GM18951 (cell line): Measurements from ENCODE around the gene FRRS1.
"Not testable (repeated sequence)": the region's sequence is repeated elsewhere in the genome, so short reads cannot be mapped to it uniquely, and the experiment has no call there.

ENCODE experiments used
- POLR2A ChIP-seq: IDR thresholded peaks from 4 replicates; pipeline ENCODE4 v1.6.1; 2011; ENCODE audit warnings: mild to moderate bottlenecking; ENCODE audit not compliant: insufficient read length, insufficient read depth; ENCODE audit errors: extremely low read depth
- in situ Hi-C: fragments of 300-500 bp; cut with MboI; formaldehyde crosslinking; loops from one replicate; pipeline ENCODE4 v1.12.0; 2022; ENCODE audit warnings: low sequenced_read_pairs, mixed read lengths, inconsistent platforms; ENCODE audit not compliant: unreplicated experiment

FRRS1 gene

DNA sequence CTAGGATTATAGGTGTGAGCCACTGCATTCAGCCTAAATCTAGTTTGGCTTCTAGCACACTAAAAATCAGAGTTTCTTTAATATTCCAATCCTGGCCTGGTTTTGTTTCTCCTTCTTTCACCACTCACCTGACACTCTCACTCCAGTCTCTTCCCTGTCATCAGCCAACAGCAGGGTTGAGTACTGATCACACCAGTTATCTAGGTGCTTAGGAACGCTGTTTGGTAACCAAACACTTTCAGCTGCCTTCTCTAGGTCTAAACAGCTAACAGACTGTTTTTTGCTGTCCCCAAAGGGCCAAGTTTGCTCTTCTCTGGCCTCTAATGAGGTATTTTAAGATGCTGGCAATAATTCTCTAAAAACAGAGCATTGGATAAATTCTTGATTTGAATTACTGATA is 17.7 kb upstream of the FRRS1 start:
- TF ChIP-seq POLR2A = no peak
- in situ Hi-C loops = no loop called here

DNA sequence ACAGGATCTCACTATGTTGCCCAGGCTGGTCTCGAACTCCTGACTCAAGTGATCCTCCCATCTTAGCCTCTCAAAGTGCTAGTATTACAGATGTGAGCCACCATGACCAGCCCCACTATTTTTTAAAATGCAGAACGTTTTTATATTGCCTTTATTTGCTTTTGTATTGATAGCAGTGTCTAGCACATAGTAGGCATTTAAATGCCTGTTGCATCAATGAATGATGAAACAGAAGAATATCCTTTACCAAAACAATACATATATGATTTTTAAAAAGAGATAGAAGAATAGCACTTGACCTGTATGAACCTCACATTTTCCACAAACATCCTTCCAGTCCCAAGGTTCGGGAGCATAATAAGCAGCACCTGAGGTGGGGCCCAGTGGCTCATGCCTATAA is 16.5 kb upstream of the FRRS1 start:
- in situ Hi-C loops = no loop called here
- TF ChIP-seq POLR2A = no peak

DNA sequence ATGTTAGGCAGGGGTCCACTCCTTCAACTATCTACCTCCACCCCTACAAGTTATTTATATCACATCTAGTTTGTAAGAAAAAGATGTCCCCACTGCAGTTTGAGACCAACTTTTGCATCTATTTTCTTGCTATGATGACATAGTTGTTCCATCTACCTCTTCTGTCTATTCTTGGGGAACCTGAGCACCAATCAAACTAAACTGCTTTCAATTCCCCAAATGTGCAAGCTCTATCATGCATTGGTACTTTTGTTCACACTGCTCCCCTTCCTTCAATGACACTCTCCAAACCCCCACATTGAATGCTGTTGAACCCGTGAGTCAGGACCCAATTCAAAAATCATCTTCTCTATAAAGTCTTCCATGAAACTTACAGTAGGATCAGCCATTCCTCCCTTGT is 16.0 kb upstream of the FRRS1 start:
- in situ Hi-C loops = no loop called here
- TF ChIP-seq POLR2A = no peak

DNA sequence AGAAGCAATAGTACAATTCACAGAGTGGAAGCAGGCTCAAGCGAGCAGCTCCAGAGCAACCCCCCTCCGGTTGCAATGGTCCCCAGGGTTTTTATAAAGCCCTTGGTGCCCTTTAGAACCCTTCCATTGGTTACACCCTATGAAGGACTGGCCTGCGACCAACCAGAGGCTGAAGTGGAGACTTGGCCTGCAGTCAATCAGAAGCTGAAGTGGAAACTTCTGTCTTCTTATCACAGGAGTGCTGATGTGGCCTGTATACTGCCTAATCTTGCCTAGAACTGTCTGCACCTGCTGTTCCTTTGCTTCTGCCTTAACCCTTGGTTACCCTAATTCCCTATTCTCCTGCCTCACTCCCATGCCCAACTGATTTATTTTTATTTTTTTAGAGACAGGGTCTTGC is 15.4 kb upstream of the FRRS1 start:
- in situ Hi-C loops = no loop called here

GRCh38 chr1:99777752-99778151 is 11.3 kb upstream of the FRRS1 start:
- in situ Hi-C loops = no loop called here
- TF ChIP-seq POLR2A = no peak

More for the DNA sequence above, 15.4 kb upstream of the FRRS1 start:
- TF ChIP-seq POLR2A = no peak

DNA sequence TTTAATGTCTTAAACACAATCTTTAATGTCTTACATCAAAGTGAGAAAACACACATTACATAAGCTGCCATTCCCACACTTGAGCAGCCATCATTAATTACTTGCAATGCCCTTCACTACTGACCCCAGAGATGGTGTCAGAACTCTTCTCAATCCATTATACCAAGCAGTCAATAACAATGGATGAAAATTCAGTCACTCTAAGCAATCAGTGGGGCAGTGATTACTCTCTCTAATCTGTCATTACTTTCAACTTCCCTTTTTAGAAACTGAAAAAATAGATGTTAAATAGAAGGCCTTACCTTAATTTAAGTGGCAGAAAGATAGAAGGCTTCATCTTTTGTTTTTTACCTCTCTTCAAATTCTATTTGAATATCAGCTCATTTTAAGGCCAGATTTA is 9.7 kb upstream of the FRRS1 start:
- in situ Hi-C loops = no loop called here
- TF ChIP-seq POLR2A = no peak

GRCh38 chr1:99772809-99773208 is 6.4 kb upstream of the FRRS1 start:
- TF ChIP-seq POLR2A = no peak
- in situ Hi-C loops = no loop called here

DNA sequence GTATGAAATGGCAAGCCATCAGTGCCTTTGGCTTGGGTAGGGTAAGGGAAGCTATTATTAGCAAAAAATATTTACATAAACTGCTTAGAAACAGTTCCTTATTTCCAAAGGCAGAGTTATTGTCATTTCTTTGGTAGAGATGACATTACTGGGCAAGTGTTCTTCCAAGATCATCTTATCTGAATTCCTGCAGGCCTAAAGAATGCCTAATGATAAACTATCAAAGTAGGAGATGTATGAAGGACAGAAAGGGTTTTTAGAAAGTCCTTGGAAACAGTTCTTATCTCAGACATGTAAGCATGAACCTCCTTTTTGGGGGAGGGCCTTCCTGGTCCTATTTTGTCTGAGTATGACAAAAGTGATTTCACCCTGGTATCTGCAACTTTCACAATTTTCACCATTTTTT is 5.1 kb upstream of the FRRS1 start:
- no peak for TF ChIP-seq POLR2A
- in situ Hi-C loops = no loop called here

DNA sequence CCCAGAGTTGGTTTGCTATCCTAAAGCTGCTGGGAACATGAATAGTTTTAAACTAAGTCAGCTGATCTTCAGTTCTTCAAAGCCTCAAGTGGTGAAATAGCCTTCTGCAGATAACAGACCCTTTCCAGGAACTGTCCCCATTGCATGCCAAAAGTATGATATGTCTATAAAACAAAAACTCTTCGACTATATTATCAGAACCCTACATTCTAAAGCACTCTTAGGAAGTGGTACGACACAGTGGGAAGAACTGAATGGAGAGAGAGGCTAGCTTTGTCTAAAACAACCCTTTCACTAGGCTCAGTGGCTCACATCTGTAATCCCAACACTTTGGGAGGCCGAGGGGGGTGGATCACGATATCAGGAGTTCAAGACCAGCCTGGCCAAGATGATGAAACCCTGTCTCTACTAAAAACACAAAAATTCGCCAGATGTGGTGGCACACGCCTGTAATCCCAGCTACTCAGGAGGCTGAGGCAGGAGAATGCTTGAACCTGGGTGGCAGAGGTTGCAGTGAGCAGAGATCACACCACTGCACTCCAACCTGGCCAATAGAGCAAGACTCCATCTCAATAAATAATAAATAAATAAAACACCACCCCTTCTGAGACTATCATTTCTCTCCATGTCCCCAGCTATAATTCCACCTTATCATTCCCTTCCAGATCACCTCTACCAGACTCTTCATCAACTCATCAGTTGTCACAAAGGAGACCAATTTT is 2.2 kb upstream of the FRRS1 start:
- in situ Hi-C loops = no loop called here
- TF ChIP-seq POLR2A = no peak

- in situ Hi-C loops = no loop called here
- TF ChIP-seq POLR2A = no peak
Observed at GRCh38 chr1:99768104-99768503, 1.7 kb upstream of the FRRS1 start.

DNA sequence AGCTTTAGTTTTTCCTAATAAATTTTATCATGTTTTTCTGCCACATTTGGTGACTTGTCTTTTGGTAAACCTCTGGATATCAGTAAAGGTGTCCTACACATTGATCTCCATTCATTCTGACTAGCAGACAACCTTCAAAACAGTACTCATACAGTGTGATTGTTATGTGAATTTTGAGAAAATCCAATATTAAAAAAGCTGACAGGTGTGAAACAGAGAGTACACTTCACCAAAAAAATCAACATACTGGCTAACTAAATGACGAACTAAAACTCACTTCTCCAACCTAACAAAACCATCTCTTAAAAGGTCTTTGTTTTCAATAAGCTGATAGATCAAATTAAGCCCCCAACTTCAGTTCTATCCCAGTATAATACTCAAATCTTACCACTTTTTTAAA is 1.5 kb downstream of the FRRS1 start:
- in situ Hi-C loops = no loop called here
- no peak for TF ChIP-seq POLR2A

GRCh38 chr1:99764439-99764838 is 2.0 kb downstream of the FRRS1 start:
- in situ Hi-C loops = no loop called here
- TF ChIP-seq POLR2A = no peak

- in situ Hi-C loops = no loop called here
- TF ChIP-seq POLR2A = no peak
Observed at GRCh38 chr1:99763956-99764355, 2.5 kb downstream of the FRRS1 start.

GRCh38 chr1:99761774-99762173 is 4.7 kb downstream of the FRRS1 start:
- in situ Hi-C loops = no loop called here

GRCh38 chr1:99759518-99760160 is 6.8 kb downstream of the FRRS1 start:
- in situ Hi-C loops = no loop called here
- no peak for TF ChIP-seq POLR2A

More at GRCh38 chr1:99761774-99762173, 4.7 kb downstream of the FRRS1 start:
- TF ChIP-seq POLR2A = no peak

GRCh38 chr1:99758686-99759517 is 7.5 kb downstream of the FRRS1 start:
- in situ Hi-C loops = not testable (repeated sequence)
